Measurements from ENCODE around the gene ABLIM2.

The ABLIM2 gene

DNA sequence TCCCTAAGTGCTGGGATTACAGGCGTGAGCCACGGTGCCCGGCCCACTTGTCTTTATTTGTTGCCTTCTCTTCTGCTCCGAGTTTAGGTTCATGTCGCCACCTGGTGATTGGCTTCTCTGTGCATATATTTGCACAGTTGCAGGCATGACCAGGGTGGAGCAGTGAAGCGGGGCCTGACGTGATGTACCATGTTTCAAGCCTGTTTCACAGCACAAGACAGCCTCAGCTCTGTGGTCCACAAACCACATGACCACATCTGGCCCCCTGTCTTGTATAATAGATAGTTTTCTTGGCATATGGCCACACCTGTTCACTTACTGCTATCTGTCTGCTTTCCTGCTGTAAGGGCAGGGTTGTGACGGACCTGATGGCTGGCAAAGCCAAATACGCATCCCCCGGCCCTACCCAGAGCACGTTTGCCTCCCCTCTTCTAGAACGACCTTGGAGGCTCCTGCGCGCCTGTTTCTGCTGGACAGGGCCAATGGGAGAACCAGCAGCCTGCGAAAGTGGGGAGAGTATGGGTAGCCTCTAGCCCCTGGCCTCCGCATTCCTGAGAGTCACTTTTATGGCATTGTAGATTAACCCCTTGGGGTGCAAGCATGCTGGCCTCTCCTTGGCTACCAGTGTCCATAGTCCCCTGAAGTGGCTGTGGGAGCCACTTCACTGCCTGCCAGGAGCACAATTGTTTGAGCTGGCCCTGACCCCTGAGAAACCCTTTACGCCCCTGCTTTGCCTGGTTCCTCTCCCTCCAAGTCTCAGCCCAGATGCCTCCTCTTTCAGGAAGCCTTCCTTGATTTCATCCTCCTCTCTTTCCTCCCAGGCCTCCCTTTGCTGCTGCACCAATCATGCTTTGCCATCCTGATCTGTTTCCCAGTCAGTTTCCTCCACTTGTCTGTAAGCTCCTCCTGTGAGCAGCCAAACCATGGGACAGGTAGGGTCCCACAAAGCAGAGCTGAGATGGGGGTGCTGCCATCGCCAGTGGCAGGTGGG lies 34.4 kb upstream of the ABLIM2 start:
- DNase-seq (ENCODE audit: low read depth) = no peak

- no peak for DNase-seq (ENCODE audit: low read depth)
Measured at GRCh38 chr4:8191136-8191747, 32.6 kb upstream of the ABLIM2 start.

GRCh38 chr4:8189551-8190466 lies 31.2 kb upstream of the ABLIM2 start:
- no peak for DNase-seq (ENCODE audit: low read depth)

DNA sequence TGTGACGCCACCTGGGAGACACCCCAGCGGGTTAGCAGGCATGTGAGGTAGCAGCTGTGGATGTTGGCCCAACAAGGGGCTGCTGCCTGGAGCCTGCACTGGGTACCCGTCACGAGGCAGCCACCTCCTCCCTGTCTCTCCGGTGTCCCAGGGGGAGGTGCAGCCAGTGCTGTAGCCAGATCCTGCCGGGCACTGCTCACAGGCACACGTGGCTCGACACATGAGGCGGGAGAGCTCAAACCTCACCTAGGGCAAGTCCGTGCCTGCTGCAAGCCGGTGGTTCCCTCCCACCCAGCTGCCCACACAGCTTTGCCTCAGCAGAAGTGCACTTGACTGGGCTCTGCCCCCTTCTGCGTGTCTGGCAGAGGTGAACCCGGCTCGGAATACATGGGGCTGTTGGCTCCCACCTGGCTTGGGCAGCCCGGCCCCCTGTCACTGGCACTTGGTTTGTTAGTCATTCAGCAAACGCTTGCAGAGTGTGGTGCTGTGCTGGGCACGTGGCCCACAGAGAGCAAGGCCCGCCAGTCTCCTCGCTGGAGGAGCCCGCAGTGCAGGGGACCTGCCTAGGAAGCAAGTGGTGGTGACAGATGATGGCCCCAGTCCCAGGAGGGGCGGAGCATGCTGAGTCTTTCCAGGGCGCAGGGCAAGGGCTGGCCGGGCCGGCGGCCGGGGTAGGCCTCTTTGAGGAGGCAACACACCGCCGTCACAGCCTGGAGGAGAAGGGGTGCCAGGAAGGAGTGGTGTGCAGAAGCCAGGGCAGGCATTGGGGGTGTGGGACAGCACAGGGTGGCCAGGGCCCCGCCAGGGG lies 30.3 kb upstream of the ABLIM2 start:
- DNase-seq (ENCODE audit: low read depth) = no peak

GRCh38 chr4:8188085-8188484 lies 29.5 kb upstream of the ABLIM2 start:
- no peak for DNase-seq (ENCODE audit: low read depth)

- DNase-seq (ENCODE audit: low read depth) = no peak
Measured at GRCh38 chr4:8185930-8186329, 27.3 kb upstream of the ABLIM2 start.

- no peak for DNase-seq (ENCODE audit: low read depth)
Measured at GRCh38 chr4:8185295-8185694, 26.7 kb upstream of the ABLIM2 start.

GRCh38 chr4:8184061-8184460 lies 25.4 kb upstream of the ABLIM2 start:
- DNase-seq (ENCODE audit: low read depth) = no peak

GRCh38 chr4:8182858-8183725 lies 24.5 kb upstream of the ABLIM2 start:
- no peak for DNase-seq (ENCODE audit: low read depth)

DNA sequence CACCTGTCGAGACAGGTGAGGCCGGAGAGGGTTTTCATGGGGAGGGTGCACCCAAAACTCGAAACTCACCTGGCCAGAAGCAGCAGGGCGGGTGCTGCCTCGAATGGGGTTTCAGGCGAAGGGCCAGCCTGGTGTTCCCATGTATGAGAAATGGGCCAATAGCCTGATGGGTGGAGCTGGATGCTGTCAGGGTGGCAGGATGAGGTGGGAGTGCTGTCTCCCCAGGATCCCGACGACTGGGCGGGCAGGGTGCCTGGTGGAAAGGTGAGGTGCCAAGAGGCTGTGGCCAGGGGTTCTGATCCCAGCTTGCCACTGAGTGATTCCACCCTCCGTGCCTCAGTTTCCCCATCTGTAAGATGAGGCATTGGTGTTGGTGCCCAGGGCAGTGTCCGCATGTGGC lies 23.7 kb upstream of the ABLIM2 start:
- no peak for DNase-seq (ENCODE audit: low read depth)

- no peak for DNase-seq (ENCODE audit: low read depth)
Measured at GRCh38 chr4:8181844-8182243, 23.2 kb upstream of the ABLIM2 start.

DNA sequence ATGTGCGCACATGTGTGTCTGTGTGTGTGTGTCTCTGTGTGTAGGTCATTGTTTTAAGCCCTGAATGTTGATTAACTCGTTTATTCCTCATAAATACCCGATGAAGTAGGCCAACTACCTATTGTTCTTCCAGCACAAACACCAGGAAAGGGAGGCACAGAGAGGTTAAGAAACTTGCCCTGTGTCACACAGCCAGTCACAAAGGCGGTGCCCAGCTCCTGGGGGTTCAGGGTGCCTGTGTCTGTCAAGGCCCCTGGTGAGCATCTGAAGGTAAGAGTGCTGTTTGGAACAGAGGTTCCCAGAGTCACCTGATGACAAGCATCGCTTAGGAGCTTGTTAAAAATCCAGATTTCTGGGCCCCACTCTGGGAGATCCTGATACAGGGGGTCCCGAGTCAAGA lies 22.5 kb upstream of the ABLIM2 start:
- no peak for DNase-seq (ENCODE audit: low read depth)

- DNase-seq (ENCODE audit: low read depth) = no peak
Measured at GRCh38 chr4:8180310-8181093, 21.9 kb upstream of the ABLIM2 start.

- no peak for DNase-seq (ENCODE audit: low read depth)
Measured at GRCh38 chr4:8179771-8180170, 21.2 kb upstream of the ABLIM2 start.

DNA sequence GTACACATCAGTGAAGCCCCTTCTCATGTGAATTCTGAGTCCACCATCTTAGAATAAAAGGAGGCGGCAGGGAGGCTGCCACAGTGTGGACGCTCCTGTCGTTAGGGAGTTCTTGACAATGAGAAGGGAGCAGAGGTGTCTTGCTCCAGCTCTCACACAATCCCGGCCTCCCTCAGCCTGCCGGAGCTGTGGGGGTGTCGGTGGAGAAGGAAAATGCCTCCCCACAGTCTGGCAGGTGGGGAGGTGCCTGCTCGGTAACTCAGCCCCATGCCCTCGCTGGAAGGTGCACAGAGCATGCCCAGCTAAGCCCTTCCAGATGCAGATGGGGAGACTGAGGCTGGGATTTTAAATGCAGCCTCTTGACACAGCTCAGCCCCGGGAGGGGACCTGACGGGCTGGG lies 20.5 kb upstream of the ABLIM2 start:
- no peak for DNase-seq (ENCODE audit: low read depth)

GRCh38 chr4:8177956-8178355 lies 19.3 kb upstream of the ABLIM2 start:
- DNase-seq (ENCODE audit: low read depth) = no peak

DNA sequence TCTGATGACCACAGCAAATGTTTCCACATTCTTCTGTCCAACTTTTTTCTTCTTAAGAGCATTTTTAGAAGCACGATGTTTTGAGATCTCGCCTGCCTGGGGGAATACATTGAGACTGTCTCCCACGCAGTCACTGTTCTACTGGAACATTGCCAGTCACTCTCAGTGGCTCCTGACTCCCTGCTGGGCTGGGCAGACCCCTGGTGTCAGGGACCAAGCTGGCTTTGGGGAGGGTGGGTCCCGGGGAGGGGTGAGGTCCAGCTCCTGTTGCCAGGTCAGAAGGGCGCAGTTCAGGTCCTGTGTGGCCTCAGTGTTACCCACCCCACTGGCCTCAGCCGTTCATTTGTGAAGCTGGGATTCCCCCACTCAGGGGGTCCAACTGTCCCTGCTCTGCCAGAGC lies 18.9 kb upstream of the ABLIM2 start:
- no peak for DNase-seq (ENCODE audit: low read depth)

GRCh38 chr4:8176547-8177399 lies 18.2 kb upstream of the ABLIM2 start:
- DNase-seq (ENCODE audit: low read depth) = no peak

DNA sequence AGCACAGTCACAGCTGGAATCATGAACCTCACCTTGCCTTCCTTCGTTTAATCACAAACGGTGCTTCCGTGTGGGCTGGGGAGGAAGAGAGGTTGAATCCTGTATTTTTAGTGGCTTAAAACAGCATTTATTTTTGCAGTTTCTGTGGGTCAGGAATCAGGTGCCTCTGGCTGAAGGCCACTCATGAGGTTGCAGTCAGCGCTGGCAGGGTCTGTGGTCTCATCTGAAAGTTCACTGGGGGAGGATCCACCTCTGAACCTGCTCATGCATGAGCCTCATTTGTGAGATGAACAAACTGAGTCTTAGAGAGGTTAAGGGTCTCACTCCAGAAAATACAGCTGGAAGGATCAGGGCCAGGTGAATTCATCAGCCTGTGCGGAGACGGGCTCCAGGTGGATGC lies 17.1 kb upstream of the ABLIM2 start:
- no peak for DNase-seq (ENCODE audit: low read depth)
